Activated CD4-positive, alpha-beta T cell treated with anti-CD3 and anti-CD28 coated beads for 24 hours (primary cell): ENCODE measurements around the gene IRAK1.

ENCODE experiments used
- DNase-seq, 2 donors: peaks; one replicate each; pipeline ENCODE4 v3.0.0-alpha.2; 2020; ENCODE audit warnings: low read depth in 2 of 2

The IRAK1 gene

GRCh38 chrX:154040863-154041262 is 21.2 kb upstream of the IRAK1 start:
- no peak for DNase-seq

- no peak for DNase-seq
These were observed 20.6 kb upstream of the IRAK1 start for GRCh38 chrX:154040307-154040756.

GRCh38 chrX:154039577-154039976 is 19.9 kb upstream of the IRAK1 start:
- no peak for DNase-seq

GRCh38 chrX:154038656-154039055 is 19.0 kb upstream of the IRAK1 start:
- no peak for DNase-seq

GRCh38 chrX:154037754-154038153 is 18.1 kb upstream of the IRAK1 start:
- DNase-seq = no peak

- no peak for DNase-seq
These were observed 16.8 kb upstream of the IRAK1 start for GRCh38 chrX:154036513-154036912.

- DNase-seq = no peak
These were observed 14.1 kb upstream of the IRAK1 start for GRCh38 chrX:154033848-154034247.

- DNase-seq = no peak
These were observed 13.0 kb upstream of the IRAK1 start for GRCh38 chrX:154032653-154033052.

- no peak for DNase-seq
These were observed 12.5 kb upstream of the IRAK1 start for GRCh38 chrX:154032160-154032559.

- DNase-seq = no peak
These were observed 11.1 kb upstream of the IRAK1 start for GRCh38 chrX:154030715-154031305.

GRCh38 chrX:154030266-154030665 is 10.6 kb upstream of the IRAK1 start:
- no peak for DNase-seq

- no peak for DNase-seq
These were observed 9.7 kb upstream of the IRAK1 start for GRCh38 chrX:154029439-154029838.

- no peak for DNase-seq
These were observed 8.9 kb upstream of the IRAK1 start for GRCh38 chrX:154028502-154029184.

GRCh38 chrX:154027986-154028385 is 8.3 kb upstream of the IRAK1 start:
- no peak for DNase-seq

GRCh38 chrX:154027022-154027402 is 7.3 kb upstream of the IRAK1 start:
- DNase-seq = no peak

GRCh38 chrX:154026136-154027021 is 6.7 kb upstream of the IRAK1 start:
- DNase-seq = no peak

GRCh38 chrX:154025230-154025629 is 5.5 kb upstream of the IRAK1 start:
- DNase-seq = no peak

- DNase-seq = no peak
These were observed 4.6 kb upstream of the IRAK1 start for GRCh38 chrX:154024271-154024670.

- no peak for DNase-seq
These were observed 3.7 kb upstream of the IRAK1 start for GRCh38 chrX:154023276-154024000.

GRCh38 chrX:154022108-154022507 is 2.4 kb upstream of the IRAK1 start:
- no peak for DNase-seq

- no peak for DNase-seq
These were observed 1.5 kb upstream of the IRAK1 start for GRCh38 chrX:154021131-154021611.
